HFF-Myc (cell line): Measurements from ENCODE around the gene MYO16.
"Not testable (repeated sequence)": the region's sequence is repeated elsewhere in the genome, so short reads cannot be mapped to it uniquely, and the experiment has no call there.

ENCODE experiments used
- DNase-seq: peaks from one replicate; pipeline ENCODE4 v3.0.0-alpha.2; 2011; ENCODE audit warnings: low read depth; ENCODE audit errors: extremely low read depth
- H3K4me3 ChIP-seq: replicated peaks from 2 replicates; pipeline ENCODE4 v1.5.1; 2011; ENCODE audit warnings: low read depth, mild to moderate bottlenecking, control low read depth, low read length
- CTCF ChIP-seq: IDR thresholded peaks from 2 replicates; pipeline ENCODE4 v1.5.1; 2012; ENCODE audit warnings: mild to moderate bottlenecking, low read depth, low read length, control low read depth; ENCODE audit errors: missing control alignments

The MYO16 gene

GRCh38 chr13:109215377-109215776, 586.0 kb downstream of the MYO16 start:
- no peak overlapping the region for H3K4me3 ChIP-seq
- TF ChIP-seq CTCF, result no peak
- DNase-seq, result no peak

- not testable (repeated sequence) for DNase-seq, H3K4me3 ChIP-seq
These were observed 588.1 kb downstream of the MYO16 start for GRCh38 chr13:109217510-109217909.

GRCh38 chr13:109220631-109221030, 591.2 kb downstream of the MYO16 start:
- DNase-seq, result no peak
- no peak for TF ChIP-seq CTCF
- H3K4me3 ChIP-seq, result no peak overlapping the region

- no peak overlapping the region for H3K4me3 ChIP-seq
- TF ChIP-seq CTCF, result no peak
- no peak for DNase-seq
These were observed 594.6 kb downstream of the MYO16 start for GRCh38 chr13:109224033-109224432.

- no peak overlapping the region for H3K4me3 ChIP-seq
- no peak for TF ChIP-seq CTCF
- no peak for DNase-seq
These were observed 597.2 kb downstream of the MYO16 start for GRCh38 chr13:109226631-109227030.

- H3K4me3 ChIP-seq, result no peak overlapping the region
- DNase-seq, result no peak
- no peak for TF ChIP-seq CTCF
These were observed 598.0 kb downstream of the MYO16 start for GRCh38 chr13:109227344-109227940.

GRCh38 chr13:109228211-109228610, 598.8 kb downstream of the MYO16 start:
- no peak for TF ChIP-seq CTCF
- DNase-seq, result no peak
- H3K4me3 ChIP-seq, result no peak overlapping the region

GRCh38 chr13:109231888-109232287, 602.5 kb downstream of the MYO16 start:
- DNase-seq, result no peak
- no peak overlapping the region for H3K4me3 ChIP-seq
- TF ChIP-seq CTCF, result no peak
